Colonic mucosa (tissue), 4 donors: ENCODE results near the gene CCNL1. TPM values are rescaled to one million over a fixed set of nuclear protein-coding genes. Genes with fewer than 3 reads are reported as not detected.
A peak's percentile ranks its signal among the peaks of the same experiment; 100 is the strongest.

Source experiments
- DNase-seq: peaks from one replicate; pipeline ENCODE4 v3.0.0-alpha.2; 2020
- H3K27ac ChIP-seq: fragments of 200-600 bp; one replicate; pipeline ENCODE4 v1.8.0; 2021
- H3K27me3 ChIP-seq: fragments of 200-600 bp; one replicate; pipeline ENCODE4 v1.8.0; 2021
- H3K36me3 ChIP-seq: fragments of 200-600 bp; one replicate; pipeline ENCODE4 v1.8.0; 2021
- H3K4me1 ChIP-seq: fragments of 200-600 bp; one replicate; pipeline ENCODE4 v1.8.0; 2021; ENCODE audit warnings: mild to moderate bottlenecking
- H3K4me3 ChIP-seq: fragments of 200-600 bp; one replicate; pipeline ENCODE4 v1.8.0; 2021
- H3K9ac ChIP-seq, 2 donors: one replicate each; pipeline ENCODE4 v1.7.0; 2013; ENCODE audit warnings: control low read depth in 2 of 2, low read depth in 2 of 2, low read length in 2 of 2
- H3K9me3 ChIP-seq: fragments of 200-600 bp; one replicate; pipeline ENCODE4 v1.8.0; 2021
- CTCF ChIP-seq: fragments of 200-600 bp; IDR thresholded peaks from one replicate; pipeline ENCODE4 v1.8.0; 2022; ENCODE audit warnings: antibody characterized with exemption, mild to moderate bottlenecking
- intact Hi-C: fragments of 100-400 bp; cut with DNase I; formaldehyde crosslinking; loops from one replicate; pipeline ENCODE4 v1.14.1; 2022
- total RNA-seq, 2 donors: library from RNA; stranded (reverse); fragmentation: NEBNext Ultra II Directional in 1 of 2; extraction: Animal tissue kit (Norgen Biotek cat#: 25700) in 1 of 2; gene quantifications; one replicate each; pipeline ENCODE4 v1.2.1, GENCODE V29; 2021
- donor health status: healthy.
- donor health status: DM: no; HTN: no; CAD: no.
- donor health status: DM: no; HTN: no; CAD: no.

The CCNL1 gene
- total RNA-seq, 2 donors from 2014 or later, result 76.4 to 103 TPM

GRCh38 chr3:157128771-157129681, 30.9 kb downstream of the CCNL1 start:
- no peaks in the 10 kb centered on the region for H3K9me3 ChIP-seq
- peaks cover 21% of the 10 kb centered on the region for H3K4me1 ChIP-seq
- no peak for TF ChIP-seq CTCF
- peak; percentile 80 for DNase-seq
- H3K36me3 ChIP-seq, result no peaks in the 10 kb centered on the region
- intact Hi-C loops, result no loop called here
- no peaks in the 10 kb centered on the region for H3K27me3 ChIP-seq
- peak overlapping the region; percentile 60 to 83 for H3K9ac ChIP-seq
- no peak overlapping the region for H3K4me3 ChIP-seq
- H3K27ac ChIP-seq, result peak overlapping the region; percentile 94

GRCh38 chr3:157127831-157128767, 31.8 kb downstream of the CCNL1 start:
- intact Hi-C loops, result no loop called here
- no peaks in the 10 kb centered on the region for H3K27me3 ChIP-seq
- H3K27ac ChIP-seq, result peak overlapping the region; percentile 94
- TF ChIP-seq CTCF, result no peak
- peak overlapping the region in 1 of 2 donors; percentile 83 for H3K9ac ChIP-seq
- no peaks in the 10 kb centered on the region for H3K36me3 ChIP-seq
- no peaks in the 10 kb centered on the region for H3K9me3 ChIP-seq
- H3K4me1 ChIP-seq, result peaks cover 21% of the 10 kb centered on the region
- no peak for DNase-seq
- no peak overlapping the region for H3K4me3 ChIP-seq

GRCh38 chr3:157127268-157127667, 32.7 kb downstream of the CCNL1 start:
- H3K36me3 ChIP-seq, result no peaks in the 10 kb centered on the region
- peak overlapping the region in 1 of 2 donors; percentile 13 for H3K9ac ChIP-seq
- no peaks in the 10 kb centered on the region for H3K9me3 ChIP-seq
- no peaks in the 10 kb centered on the region for H3K27me3 ChIP-seq
- TF ChIP-seq CTCF, result no peak
- peaks cover 21% of the 10 kb centered on the region for H3K4me1 ChIP-seq
- H3K4me3 ChIP-seq, result no peak overlapping the region
- intact Hi-C loops, result no loop called here
- H3K27ac ChIP-seq, result no peak overlapping the region
- no peak for DNase-seq

- Histone ChIP-seq H3K27ac (no peak overlapping the region), H3K9ac (peak overlapping the region in 1 of 2 donors; percentile 1), H3K4me1 (peaks cover 16% of the 10 kb centered on the region), H3K36me3 (no peaks in the 10 kb centered on the region), H3K9me3 (no peaks in the 10 kb centered on the region), H3K27me3 (no peaks in the 10 kb centered on the region), H3K4me3 (no peak overlapping the region)
- intact Hi-C loops, result no loop called here
- TF ChIP-seq CTCF, result no peak
- DNase-seq, result no peak
Measured at GRCh38 chr3:157126365-157126764, 33.6 kb downstream of the CCNL1 start.

GRCh38 chr3:157125101-157125500, 34.8 kb downstream of the CCNL1 start:
- peaks cover 5% of the 10 kb centered on the region for H3K4me1 ChIP-seq

More at GRCh38 chr3:157125101-157125500, 34.8 kb downstream of the CCNL1 start:
- intact Hi-C loops, result no loop called here
- Histone ChIP-seq H3K9ac (peak overlapping the region in 1 of 2 donors; percentile 55), H3K27me3 (no peaks in the 10 kb centered on the region), H3K9me3 (no peaks in the 10 kb centered on the region), H3K36me3 (no peaks in the 10 kb centered on the region), H3K27ac (peak overlapping the region; percentile 43), H3K4me3 (no peak overlapping the region)
- no peak for DNase-seq
- TF ChIP-seq CTCF, result no peak
